HG02623 (cell line): ENCODE measurements around the gene TRIM37.
A peak's percentile ranks its signal among the peaks of the same experiment; 100 is the strongest.

Experiments used
- ATAC-seq: cut with Tn5 transposase; IDR thresholded peaks from one replicate; pipeline ENCODE4 v1.9.1; 2021; ENCODE audit warnings: moderate library complexity; ENCODE audit not compliant: unreplicated experiment

TRIM37 gene

GRCh38 chr17:59046192-59046591, 60.5 kb downstream of the TRIM37 start:
- ATAC-seq: no peak

GRCh38 chr17:59038734-59039133, 67.9 kb downstream of the TRIM37 start:
- no peak for ATAC-seq

GRCh38 chr17:59037960-59038359, 68.7 kb downstream of the TRIM37 start:
- ATAC-seq: no peak

- ATAC-seq: no peak
These were observed 75.9 kb downstream of the TRIM37 start for GRCh38 chr17:59030811-59031210.

GRCh38 chr17:59028328-59028727, 78.4 kb downstream of the TRIM37 start:
- ATAC-seq: no peak

- ATAC-seq: no peak
These were observed 78.9 kb downstream of the TRIM37 start for GRCh38 chr17:59027750-59028149.

GRCh38 chr17:59026176-59026939, 80.3 kb downstream of the TRIM37 start:
- no peak for ATAC-seq

- no peak for ATAC-seq
These were observed 81.8 kb downstream of the TRIM37 start for GRCh38 chr17:59024916-59025315.

GRCh38 chr17:59018019-59018418, 88.7 kb downstream of the TRIM37 start:
- ATAC-seq: no peak

- ATAC-seq: no peak
These were observed 94.7 kb downstream of the TRIM37 start for GRCh38 chr17:59011975-59012374.

- no peak for ATAC-seq
These were observed 96.7 kb downstream of the TRIM37 start for GRCh38 chr17:59010026-59010425.

GRCh38 chr17:59008737-59009136, 97.9 kb downstream of the TRIM37 start:
- no peak for ATAC-seq

- no peak for ATAC-seq
These were observed 98.7 kb downstream of the TRIM37 start for GRCh38 chr17:59007995-59008394.

- no peak for ATAC-seq
These were observed 102.2 kb downstream of the TRIM37 start for GRCh38 chr17:59004338-59005111.

- no peak for ATAC-seq
These were observed 102.8 kb downstream of the TRIM37 start for GRCh38 chr17:59003860-59004259.

GRCh38 chr17:59002848-59003247, 103.8 kb downstream of the TRIM37 start:
- ATAC-seq: no peak

- no peak for ATAC-seq
These were observed 104.6 kb downstream of the TRIM37 start for GRCh38 chr17:59002126-59002525.

GRCh38 chr17:59001158-59001814, 105.4 kb downstream of the TRIM37 start:
- ATAC-seq: peak; percentile 89

GRCh38 chr17:59000022-59000421, 106.7 kb downstream of the TRIM37 start:
- ATAC-seq: no peak

- ATAC-seq: no peak
These were observed 107.2 kb downstream of the TRIM37 start for GRCh38 chr17:58999500-58999899.

- ATAC-seq: no peak
These were observed 107.8 kb downstream of the TRIM37 start for GRCh38 chr17:58998871-58999270.
